ENCODE data around the gene PATE2.

Gene PATE2

GRCh38 chr11:125778728-125779127, at the start of gene PATE2:
TSS of gene PATE2 (minus strand) at chr11:125778828. CDS start at chr11:125778773, 55 bp downstream.
- DNase-seq (ENCODE audit: low read depth in 2 of 2), result no peak

DNA sequence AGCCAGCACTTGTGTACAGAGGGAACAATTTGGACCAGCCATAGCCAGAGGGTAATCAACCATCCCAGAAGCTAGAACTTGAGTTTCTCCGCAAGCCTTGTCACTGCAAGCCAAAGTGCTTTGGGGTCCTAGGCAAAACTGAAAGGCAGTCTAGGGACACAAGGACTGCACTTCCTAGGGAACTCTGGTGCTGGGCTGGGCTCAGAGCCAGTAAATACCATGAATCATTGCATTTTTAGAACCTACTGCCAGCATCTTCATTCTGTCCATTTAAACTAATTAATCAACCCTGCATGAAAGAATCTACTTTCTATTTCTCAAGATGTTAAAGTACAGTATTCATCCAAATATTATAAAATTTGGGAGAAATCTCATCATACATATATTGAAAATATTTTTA, 29.3 kb upstream of the PATE2 start:
- DNase-seq (ENCODE audit: low read depth in 2 of 2), result no peak

GRCh38 chr11:125802387-125802786, 23.8 kb upstream of the PATE2 start:
- no peak for DNase-seq (ENCODE audit: low read depth in 2 of 2)

DNA sequence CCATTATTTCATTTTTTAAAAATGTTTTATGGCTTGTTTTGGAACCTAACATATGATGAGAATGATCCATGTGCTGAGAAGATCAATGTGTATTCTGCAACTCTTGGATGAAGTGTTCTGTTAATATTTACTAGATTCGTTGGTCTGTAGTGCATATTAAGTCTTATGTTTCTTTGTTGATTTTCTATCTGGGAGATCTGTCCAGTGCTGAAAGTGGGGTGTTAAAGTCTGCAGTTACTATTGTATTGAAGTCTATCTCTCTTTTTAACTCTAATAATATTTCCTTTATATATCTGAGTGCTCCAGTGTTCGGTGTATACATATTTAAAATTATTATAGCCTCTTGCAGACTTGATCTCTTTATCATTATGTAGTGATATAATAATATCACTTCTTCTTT, 21.2 kb upstream of the PATE2 start:
- DNase-seq (ENCODE audit: low read depth in 2 of 2), result no peak

GRCh38 chr11:125797641-125798040, 19.0 kb upstream of the PATE2 start:
- DNase-seq (ENCODE audit: low read depth in 2 of 2), result no peak

GRCh38 chr11:125790825-125791224, 12.2 kb upstream of the PATE2 start:
- no peak for DNase-seq (ENCODE audit: low read depth in 2 of 2)

- no peak for DNase-seq (ENCODE audit: low read depth in 2 of 2)
Observed at GRCh38 chr11:125787827-125788226, 9.2 kb upstream of the PATE2 start, which contains the start of gene PATE3. TSS of gene PATE3 (plus strand) at chr11:125788127. CDS start at chr11:125788152, 25 bp downstream.

DNA sequence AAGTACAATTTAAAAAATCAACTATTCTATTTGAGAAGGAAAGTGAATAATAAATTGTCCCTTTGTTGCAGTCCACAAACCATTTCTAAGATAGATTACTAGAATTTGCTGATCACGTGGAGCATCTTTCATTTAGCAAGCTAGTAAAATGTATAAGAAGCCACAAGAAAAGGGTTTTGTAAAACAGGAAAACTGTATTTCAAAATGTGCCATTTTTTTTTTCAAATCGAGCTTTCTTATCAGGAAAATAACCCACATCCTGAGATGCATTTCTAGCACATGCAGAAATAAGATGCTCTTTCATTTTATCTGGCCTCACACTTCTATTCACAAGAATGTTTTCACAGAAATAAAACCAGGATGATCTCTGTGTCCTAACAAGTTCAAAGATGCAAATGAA, 6.0 kb upstream of the PATE2 start:
- DNase-seq (ENCODE audit: low read depth in 2 of 2), result no peak

DNA sequence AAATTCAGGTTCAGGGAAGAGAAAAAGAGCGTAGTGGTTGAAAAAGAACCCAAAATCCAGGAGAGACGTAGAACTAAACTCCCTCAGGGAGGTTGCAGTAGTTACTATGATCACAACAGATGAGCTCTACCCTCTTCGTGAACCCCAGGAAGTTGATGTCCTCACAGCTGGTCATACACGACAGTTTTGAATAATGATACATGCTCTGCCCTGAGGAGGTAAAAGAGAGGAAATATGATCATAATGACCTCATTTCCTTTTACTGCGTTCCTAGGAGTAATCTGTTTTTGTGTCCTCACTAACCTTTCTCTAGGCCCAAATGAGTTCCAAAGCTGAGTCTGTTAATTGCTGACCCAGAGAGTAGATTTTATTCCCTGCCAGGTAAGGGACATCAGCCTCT, 1.3 kb downstream of the PATE2 start:
- no peak for DNase-seq (ENCODE audit: low read depth in 2 of 2)

DNA sequence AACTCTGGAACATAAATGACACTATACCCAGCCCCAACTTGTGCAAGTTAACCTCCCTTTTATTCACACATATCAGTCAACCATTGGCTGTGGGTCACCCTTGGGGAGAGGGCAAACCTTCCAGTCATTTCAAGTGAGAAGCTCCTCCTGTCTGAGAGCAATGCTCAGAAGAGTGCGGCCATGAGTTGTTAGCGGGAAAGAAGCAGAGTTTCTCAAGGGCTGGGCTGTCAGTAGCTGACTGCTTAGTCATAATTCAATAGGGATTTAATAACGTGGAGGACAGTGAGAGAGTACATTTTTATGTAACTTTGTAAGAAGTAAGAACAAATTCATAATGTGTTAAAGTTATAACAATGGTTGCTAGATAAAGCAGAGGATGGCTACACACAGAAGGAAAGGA, 5.1 kb downstream of the PATE2 start:
- no peak for DNase-seq (ENCODE audit: low read depth in 2 of 2)

- DNase-seq (ENCODE audit: low read depth in 2 of 2), result no peak
Observed at GRCh38 chr11:125772834-125773505, 5.7 kb downstream of the PATE2 start.

DNA sequence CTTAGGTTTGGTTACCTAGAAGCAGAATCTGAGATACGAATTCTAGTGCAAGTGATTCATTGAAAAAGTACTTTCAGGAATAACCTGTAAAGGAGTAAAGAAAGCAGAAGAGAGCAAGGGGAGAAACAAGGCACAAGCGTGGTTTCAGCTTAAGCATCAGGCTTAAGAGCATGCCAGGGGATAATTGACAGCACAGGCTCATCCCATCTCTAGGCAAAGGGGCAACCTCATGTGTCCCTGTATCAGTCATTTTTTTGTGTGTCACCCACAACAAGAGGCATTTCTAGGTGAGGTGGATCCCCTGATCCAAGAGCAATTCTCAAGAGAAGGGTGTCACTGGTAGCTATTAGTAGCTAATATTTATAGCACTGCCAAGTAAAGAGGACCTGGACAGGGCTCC, 8.0 kb downstream of the PATE2 start:
- DNase-seq (ENCODE audit: low read depth in 2 of 2), result no peak

DNA sequence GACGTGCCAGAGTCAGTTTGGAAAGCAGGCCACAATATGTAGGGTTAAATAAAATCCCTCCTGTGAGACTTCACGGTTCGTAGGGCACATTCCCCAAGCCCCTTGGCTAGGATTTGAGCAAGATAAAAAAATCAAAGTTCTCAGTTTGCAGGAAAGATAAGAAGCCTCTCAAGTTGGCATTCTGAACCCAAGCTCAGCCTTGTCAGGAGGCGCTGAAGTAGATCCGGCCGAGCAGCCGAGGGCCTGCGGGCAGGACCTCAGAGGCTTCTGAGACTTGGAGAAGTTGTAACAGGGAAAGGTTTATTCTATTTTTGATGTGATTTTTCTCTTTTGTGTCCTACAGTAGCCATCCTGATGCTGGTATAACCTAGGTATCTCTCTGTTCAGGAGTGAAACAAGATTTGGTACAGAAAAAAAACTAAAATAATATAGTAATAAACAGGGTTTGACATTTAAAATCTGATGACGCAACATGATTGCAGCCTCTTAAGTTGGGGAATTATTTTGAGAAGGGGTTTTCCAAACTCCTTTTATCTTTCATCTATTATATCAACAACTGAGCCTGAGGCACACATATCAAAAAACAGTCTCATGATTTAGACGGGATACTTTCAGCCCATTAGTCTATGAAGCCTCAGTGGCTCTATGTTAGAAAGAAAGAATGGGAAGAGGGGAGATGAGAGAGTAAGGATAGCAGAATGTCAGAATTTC, 10.1 kb downstream of the PATE2 start:
- DNase-seq (ENCODE audit: low read depth in 2 of 2), result no peak

DNA sequence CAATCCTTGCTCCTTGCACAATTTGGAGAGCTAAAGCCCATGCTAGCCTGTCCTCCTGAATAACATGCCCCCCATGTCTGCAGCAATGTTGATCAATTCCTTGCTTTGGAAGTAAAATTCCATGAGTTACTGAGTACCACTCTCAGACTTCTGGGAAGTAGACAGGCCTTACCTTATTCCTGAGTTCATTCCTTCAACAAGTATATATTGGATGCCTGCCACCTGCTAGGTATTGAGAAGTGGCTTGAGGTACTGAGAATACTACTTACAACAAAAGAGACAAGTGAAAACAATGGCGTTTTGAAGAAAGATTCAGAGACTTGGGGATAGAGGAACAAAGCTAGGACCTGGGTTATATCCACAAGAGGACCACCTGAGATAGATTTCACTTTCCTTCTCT, 12.4 kb downstream of the PATE2 start:
- DNase-seq (ENCODE audit: low read depth in 2 of 2), result no peak

- DNase-seq (ENCODE audit: low read depth in 2 of 2), result no peak
Observed at GRCh38 chr11:125763483-125763882, 15.1 kb downstream of the PATE2 start.

GRCh38 chr11:125762445-125762844, 16.2 kb downstream of the PATE2 start:
- DNase-seq (ENCODE audit: low read depth in 2 of 2), result no peak

GRCh38 chr11:125756050-125756449, 22.6 kb downstream of the PATE2 start:
- DNase-seq (ENCODE audit: low read depth in 2 of 2), result no peak

- DNase-seq (ENCODE audit: low read depth in 2 of 2), result no peak
Observed at GRCh38 chr11:125750629-125751028, 28.0 kb downstream of the PATE2 start.

- DNase-seq (ENCODE audit: low read depth in 2 of 2), result no peak
Observed at GRCh38 chr11:125745979-125746378, 32.6 kb downstream of the PATE2 start, which contains the start of gene PATE1. TSS of gene PATE1 (plus strand) at chr11:125746279. CDS start at chr11:125746305, 26 bp downstream.

DNA sequence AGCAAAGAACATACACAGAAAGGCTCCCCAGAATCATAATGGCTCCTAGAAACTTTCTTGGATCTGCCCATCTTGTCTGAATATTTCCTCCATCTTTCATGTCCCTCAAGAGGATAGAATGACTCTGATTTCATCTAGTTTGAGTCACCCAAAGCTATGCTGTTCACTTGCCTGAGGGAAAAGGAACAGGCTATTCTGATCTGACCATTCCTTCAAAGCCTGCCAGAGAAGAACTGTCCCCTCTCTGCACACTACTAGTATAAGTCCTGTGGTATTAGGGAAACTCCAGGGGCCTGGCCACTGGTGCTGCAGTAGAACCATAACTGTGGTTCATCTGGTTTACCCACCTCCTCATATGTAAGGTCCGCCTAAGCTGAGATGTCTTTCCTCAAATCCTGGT, 34.9 kb downstream of the PATE2 start:
- DNase-seq (ENCODE audit: low read depth in 2 of 2), result no peak

- no peak for DNase-seq (ENCODE audit: low read depth in 2 of 2)
Observed at GRCh38 chr11:125740617-125741016, 38.0 kb downstream of the PATE2 start.

- no peak for DNase-seq (ENCODE audit: low read depth in 2 of 2)
Observed at GRCh38 chr11:125728969-125729368, 49.7 kb downstream of the PATE2 start.

Data from stimulated activated CD8-positive, alpha-beta memory T cell treated with anti-CD3 and anti-CD28 coated beads, Interleukin-15, amount 100 ng/mL, for 4 hours (primary cell).